Ectodermal cell (in vitro differentiated cells): Measurements from ENCODE around the gene WWP2.

ENCODE experiments used
- H3K27ac ChIP-seq: 2 replicates; pipeline ENCODE4 v1.7.0; 2013; ENCODE audit warnings: mild to moderate bottlenecking, low read depth, low read length; ENCODE audit not compliant: insufficient read depth, poor library complexity, severe bottlenecking
- H3K27me3 ChIP-seq: 2 replicates; pipeline ENCODE4 v1.7.0; 2013; ENCODE audit warnings: mild to moderate bottlenecking, low read length; ENCODE audit not compliant: insufficient read depth, control insufficient read depth, poor library complexity, severe bottlenecking
- H3K36me3 ChIP-seq: one replicate; pipeline ENCODE4 v1.7.0; 2013; ENCODE audit warnings: low read length; ENCODE audit not compliant: control insufficient read depth, insufficient read depth
- H3K4me1 ChIP-seq: one replicate; pipeline ENCODE4 v1.7.0; 2013; ENCODE audit warnings: low read length; ENCODE audit not compliant: control insufficient read depth, insufficient read depth
- H3K4me3 ChIP-seq: 2 replicates; pipeline ENCODE4 v1.7.0; 2013; ENCODE audit warnings: low read depth, low read length, control low read depth; ENCODE audit not compliant: insufficient read depth
- H3K9me3 ChIP-seq: 2 replicates; pipeline ENCODE4 v1.7.0; 2013; ENCODE audit warnings: mild to moderate bottlenecking, low read length, moderate library complexity; ENCODE audit not compliant: control insufficient read depth
- WGBS, 2 experiments: methylation state at CpG; one replicate each; pipeline ENCODE4 v1.1.7; 2013; ENCODE audit warnings: missing lambda C conversion rate in 2 of 2; 5-methylcytosine and 5-hydroxymethylcytosine counted together

WWP2 gene

DNA sequence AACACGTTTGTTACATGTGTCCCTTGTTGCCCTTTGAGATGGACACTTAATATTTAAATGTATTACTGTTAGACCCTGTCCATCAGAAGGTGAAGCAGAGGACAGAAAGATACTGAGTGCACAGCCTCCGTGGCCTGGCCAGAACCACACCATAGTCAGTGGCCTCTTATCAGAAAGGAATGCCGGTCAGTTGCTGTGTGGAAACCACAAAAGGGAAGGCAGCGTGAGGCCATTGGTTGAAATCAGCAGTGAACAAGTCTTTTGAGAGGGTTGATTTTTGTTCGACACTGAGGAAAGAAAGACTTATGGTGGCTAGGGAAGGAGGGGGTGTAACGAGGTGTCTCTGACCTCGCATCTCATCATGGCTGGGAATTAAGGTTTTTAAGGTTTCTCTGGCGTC lies 103.6 kb downstream of the WWP2 start:
- no peaks in the 10 kb centered on the region for H3K27me3 ChIP-seq
- no peak overlapping the region for H3K4me3 ChIP-seq
- H3K36me3 ChIP-seq, result no peaks in the 10 kb centered on the region
- no peaks in the 10 kb centered on the region for H3K4me1 ChIP-seq
- 70 to 74% methylated on average over 8 of the region's 8 CpGs for WGBS, 2 experiments
- H3K9me3 ChIP-seq, result no peaks in the 10 kb centered on the region
- no peak overlapping the region for H3K27ac ChIP-seq

DNA sequence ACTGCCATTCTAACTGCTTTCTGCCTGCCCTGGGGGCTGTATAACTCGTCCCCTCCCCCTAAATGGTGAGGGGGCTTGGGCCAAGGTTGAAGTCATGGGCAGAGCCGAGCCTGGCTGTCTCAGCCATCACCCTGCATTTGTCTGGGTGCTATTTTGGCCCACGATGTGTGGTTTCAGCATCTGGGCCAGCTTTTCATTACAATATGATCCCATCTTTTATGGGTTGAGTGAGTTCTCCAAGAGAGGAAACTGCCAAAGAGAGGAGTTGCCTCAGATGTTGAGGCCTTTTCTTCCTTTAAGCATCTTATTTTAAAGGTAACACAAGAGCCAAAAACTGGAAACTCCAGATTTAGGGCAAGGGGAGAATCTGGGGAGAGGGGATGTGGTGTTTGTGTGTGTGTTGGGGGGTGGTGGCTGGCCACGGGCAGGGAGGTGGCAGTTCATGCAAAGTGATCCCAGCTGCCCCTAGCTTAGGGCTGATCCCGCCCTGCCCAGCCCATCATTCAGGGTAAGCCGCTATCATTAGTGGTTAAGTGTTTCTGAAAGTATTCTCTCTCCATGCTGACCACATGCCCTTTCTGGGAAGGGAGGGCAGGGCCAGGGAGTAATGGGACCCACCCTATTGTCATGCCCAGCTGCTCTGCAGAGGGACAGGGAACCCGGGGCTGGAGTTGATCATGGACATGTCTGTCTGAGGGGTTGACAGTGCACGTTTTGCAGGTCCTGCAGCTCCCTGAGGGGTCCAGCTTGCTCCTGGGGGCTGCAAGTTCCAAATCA lies 105.8 kb downstream of the WWP2 start:
- Histone ChIP-seq H3K27me3 (no peaks in the 10 kb centered on the region), H3K27ac (no peak overlapping the region), H3K4me3 (no peak overlapping the region), H3K9me3 (no peaks in the 10 kb centered on the region), H3K36me3 (no peaks in the 10 kb centered on the region), H3K4me1 (no peaks in the 10 kb centered on the region)
- WGBS, 2 experiments, result 91 to 92% methylated on average over 8 of the region's 8 CpGs

DNA sequence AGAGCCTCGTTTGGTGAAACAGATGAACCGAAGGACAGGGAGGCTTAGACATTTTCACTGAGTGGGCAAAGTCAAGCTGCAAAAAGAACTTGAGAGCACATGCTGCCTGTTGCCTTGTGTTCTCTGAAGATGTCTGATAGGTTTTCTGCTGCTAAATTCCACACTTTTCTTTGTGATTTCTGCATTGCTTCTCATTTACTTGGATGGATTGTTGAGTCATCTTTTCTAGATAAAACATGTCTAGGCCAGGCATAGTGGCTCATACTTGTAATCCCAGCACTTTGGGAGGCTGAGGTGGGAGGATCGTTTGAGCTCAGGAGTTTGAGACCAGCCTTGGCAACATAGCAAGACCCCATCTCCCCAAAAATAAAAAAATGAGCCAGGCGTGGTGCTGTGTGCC lies 108.6 kb downstream of the WWP2 start:
- Histone ChIP-seq H3K4me3 (no peak overlapping the region), H3K9me3 (no peaks in the 10 kb centered on the region), H3K36me3 (no peaks in the 10 kb centered on the region), H3K27me3 (no peaks in the 10 kb centered on the region), H3K4me1 (no peaks in the 10 kb centered on the region), H3K27ac (no peak overlapping the region)
- WGBS, 2 experiments, result 93 to 97% methylated on average over 4 of the region's 4 CpGs

DNA sequence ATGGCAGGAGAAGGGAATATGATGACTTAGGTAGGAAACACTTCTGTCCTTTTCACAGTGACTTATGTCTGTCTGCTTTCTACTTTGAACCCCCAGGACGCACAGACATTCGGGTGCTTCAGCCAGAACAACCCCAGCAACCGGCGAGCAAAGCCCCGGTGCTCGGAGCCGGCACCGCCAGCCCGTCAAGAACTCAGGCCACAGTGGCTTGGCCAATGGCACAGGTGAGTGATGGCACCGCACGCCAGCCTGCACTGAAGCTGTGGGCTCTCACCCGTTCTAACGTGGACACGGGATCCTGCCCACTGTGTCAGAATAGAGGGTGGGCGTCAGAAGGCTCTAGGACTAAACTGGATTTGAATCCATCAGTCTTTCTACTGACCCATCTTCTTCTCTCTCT lies 109.6 kb downstream of the WWP2 start:
- no peak overlapping the region for H3K27ac ChIP-seq
- no peaks in the 10 kb centered on the region for H3K4me1 ChIP-seq
- H3K36me3 ChIP-seq, result no peaks in the 10 kb centered on the region
- 95% methylated on average over 15 of the region's 15 CpGs for WGBS, 2 experiments
- H3K4me3 ChIP-seq, result no peak overlapping the region
- H3K9me3 ChIP-seq, result no peaks in the 10 kb centered on the region
- H3K27me3 ChIP-seq, result no peaks in the 10 kb centered on the region

DNA sequence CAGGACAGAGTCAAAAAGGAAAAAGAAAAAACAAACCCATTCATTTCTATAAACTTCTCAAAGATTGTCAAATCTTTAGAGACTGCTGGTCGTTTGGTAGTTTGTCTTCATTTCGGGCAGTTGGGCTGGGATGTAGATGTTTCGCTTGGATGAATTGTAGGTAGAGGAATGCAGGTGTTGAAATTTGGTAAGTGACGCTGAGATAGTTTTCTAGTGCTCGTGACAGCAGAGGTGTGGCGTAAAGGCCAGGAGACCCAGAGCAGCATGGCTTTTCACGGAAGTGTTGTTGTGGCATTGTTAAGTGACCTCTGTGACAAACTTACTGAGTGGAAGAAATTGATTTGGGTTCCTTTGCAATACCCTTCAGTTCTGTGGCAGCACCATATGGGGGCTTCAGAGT lies 110.8 kb downstream of the WWP2 start:
- Histone ChIP-seq H3K4me3 (no peak overlapping the region), H3K27ac (no peak overlapping the region), H3K4me1 (no peaks in the 10 kb centered on the region), H3K27me3 (no peaks in the 10 kb centered on the region), H3K9me3 (no peaks in the 10 kb centered on the region), H3K36me3 (no peaks in the 10 kb centered on the region)
- WGBS, 2 experiments, result 89 to 97% methylated on average over 7 of the region's 7 CpGs

DNA sequence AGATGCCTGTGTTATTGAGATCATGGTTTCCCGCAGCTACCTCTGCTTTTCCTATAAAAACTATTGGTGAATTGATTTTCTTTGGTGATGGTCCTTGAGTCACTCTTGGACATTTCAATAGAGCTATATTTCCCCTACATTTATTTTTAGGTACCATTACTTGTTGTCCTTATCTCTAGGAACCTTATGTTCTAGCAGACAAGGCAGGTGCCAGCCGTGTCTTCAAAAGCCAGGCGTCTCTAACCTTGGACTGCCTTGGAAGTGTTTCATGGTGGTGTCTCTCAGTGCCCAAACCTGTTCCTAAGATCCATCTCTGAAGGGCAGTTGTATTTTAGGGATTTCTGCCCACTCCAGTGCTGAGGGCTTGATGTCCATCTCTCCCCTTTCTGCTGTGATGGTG lies 111.7 kb downstream of the WWP2 start:
- H3K4me3 ChIP-seq, result no peak overlapping the region
- H3K27ac ChIP-seq, result no peak overlapping the region
- no peaks in the 10 kb centered on the region for H3K9me3 ChIP-seq
- 97% methylated on average over 3 of the region's 3 CpGs for WGBS, 2 experiments
- no peaks in the 10 kb centered on the region for H3K4me1 ChIP-seq
- H3K27me3 ChIP-seq, result no peaks in the 10 kb centered on the region
- H3K36me3 ChIP-seq, result no peaks in the 10 kb centered on the region

DNA sequence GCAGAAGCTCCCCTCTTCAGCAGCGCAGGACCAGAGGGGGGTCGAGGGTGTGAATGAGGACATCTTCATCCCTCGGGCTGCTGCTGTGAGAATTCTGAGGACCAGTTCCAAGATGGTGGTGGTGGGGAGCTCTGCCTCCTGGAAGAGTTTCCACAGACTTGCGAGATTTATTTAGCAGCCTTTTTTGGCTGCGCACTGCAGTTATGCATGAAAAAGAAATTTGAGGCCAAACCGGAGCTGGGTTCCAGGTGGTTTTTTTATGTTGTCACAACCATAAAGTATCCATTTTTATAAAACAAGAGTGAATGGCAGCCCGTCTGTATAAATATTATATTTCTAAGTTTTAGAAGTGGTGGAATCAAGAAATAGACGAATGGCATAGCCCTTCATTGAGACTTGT lies 112.1 kb downstream of the WWP2 start:
- Histone ChIP-seq H3K27ac (no peak overlapping the region), H3K9me3 (no peaks in the 10 kb centered on the region), H3K27me3 (no peaks in the 10 kb centered on the region), H3K36me3 (no peaks in the 10 kb centered on the region), H3K4me3 (no peak overlapping the region), H3K4me1 (no peaks in the 10 kb centered on the region)
- 77 to 85% methylated on average over 7 of the region's 8 CpGs for WGBS, 2 experiments

DNA sequence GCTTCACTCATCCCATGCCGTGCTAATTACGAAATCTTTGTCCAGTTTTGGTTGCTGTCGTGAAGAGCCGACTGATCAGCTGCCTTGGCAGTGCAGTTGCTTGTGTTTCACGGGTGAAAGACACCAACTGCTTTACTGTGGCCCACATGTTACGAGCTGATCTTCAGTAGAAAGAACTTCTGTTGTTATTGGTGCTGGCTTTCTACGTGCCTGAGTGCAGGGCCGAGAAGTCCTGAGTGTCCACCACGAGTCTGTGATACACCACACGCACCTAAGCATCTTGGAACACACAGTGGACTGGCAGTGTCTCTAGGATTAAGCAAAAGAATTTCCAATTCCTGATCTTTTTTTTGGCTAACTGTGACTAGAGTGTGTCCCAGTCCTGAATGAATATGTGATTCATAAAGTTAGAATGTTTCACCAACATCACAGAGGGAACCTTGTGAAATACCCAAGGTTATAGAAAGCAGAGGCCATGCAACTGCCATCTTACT lies 118.6 kb downstream of the WWP2 start:
- H3K9me3 ChIP-seq, result no peaks in the 10 kb centered on the region
- no peak overlapping the region for H3K27ac ChIP-seq
- no peak overlapping the region for H3K4me3 ChIP-seq
- H3K27me3 ChIP-seq, result no peaks in the 10 kb centered on the region
- H3K36me3 ChIP-seq, result no peaks in the 10 kb centered on the region
- no peaks in the 10 kb centered on the region for H3K4me1 ChIP-seq
- WGBS, 2 experiments, result 95 to 97% methylated on average over 10 of the region's 10 CpGs

DNA sequence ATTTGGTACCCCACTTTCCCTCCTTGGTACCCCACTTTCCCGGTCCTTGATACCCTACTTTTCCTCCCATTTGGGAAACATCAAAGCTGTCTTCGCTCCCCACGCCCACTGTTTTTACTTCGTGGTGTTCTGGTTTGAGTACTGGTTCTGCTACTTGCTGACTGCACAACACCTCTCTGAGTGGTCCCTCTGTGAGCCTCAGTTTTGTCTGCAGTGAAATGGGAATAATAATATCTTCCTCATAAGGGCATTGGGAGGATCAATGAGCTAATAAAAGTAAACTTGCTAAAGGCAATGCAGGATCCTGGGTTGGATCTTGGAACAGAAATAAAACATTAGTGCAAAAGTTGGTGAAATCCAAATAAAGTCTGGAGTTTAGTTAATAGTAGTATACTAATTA lies 119.0 kb downstream of the WWP2 start:
- H3K36me3 ChIP-seq, result no peaks in the 10 kb centered on the region
- H3K27ac ChIP-seq, result no peak overlapping the region
- H3K27me3 ChIP-seq, result no peaks in the 10 kb centered on the region
- no peaks in the 10 kb centered on the region for H3K9me3 ChIP-seq
- H3K4me1 ChIP-seq, result no peaks in the 10 kb centered on the region
- no peak overlapping the region for H3K4me3 ChIP-seq
- 95 to 98% methylated on average over 4 of the region's 4 CpGs for WGBS, 2 experiments

DNA sequence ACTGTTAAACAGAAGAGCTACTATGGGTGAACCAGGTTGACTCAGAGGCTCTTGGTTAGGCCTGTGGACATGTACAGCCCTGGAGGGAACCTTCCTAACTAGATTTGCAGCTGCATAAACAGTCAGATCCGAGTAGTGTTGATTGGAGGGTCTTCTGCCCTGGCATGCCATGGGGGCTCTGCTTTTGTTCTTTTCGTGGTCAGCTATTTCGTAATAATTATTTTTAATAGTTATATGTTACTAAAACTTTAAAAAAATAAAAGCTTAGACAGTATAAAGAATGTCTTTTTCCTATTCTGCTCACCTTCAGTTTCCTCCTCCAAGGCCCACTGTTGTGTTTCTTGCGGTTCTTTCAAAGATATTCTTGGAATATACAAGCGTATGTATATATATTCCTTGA lies 121.6 kb downstream of the WWP2 start:
- H3K27me3 ChIP-seq, result no peaks in the 10 kb centered on the region

More for the DNA sequence above, 121.6 kb downstream of the WWP2 start:
- Histone ChIP-seq H3K27ac (no peak overlapping the region), H3K9me3 (no peaks in the 10 kb centered on the region), H3K4me1 (no peaks in the 10 kb centered on the region), H3K36me3 (no peaks in the 10 kb centered on the region), H3K4me3 (no peak overlapping the region)
- 90 to 94% methylated on average over 3 of the region's 5 CpGs for WGBS, 2 experiments
